Measurements from ENCODE around the gene CLPTM1L. TPM values are rescaled to one million over a fixed set of nuclear protein-coding genes. Genes with fewer than 3 reads are reported as not detected.

Gene CLPTM1L
- total and polyA plus RNA-seq, 9 of the 15 experiments (the other 6 are each of a cell fraction or from before 2014, with no cell fraction given): 3.5 to 217 (median 177) TPM

DNA sequence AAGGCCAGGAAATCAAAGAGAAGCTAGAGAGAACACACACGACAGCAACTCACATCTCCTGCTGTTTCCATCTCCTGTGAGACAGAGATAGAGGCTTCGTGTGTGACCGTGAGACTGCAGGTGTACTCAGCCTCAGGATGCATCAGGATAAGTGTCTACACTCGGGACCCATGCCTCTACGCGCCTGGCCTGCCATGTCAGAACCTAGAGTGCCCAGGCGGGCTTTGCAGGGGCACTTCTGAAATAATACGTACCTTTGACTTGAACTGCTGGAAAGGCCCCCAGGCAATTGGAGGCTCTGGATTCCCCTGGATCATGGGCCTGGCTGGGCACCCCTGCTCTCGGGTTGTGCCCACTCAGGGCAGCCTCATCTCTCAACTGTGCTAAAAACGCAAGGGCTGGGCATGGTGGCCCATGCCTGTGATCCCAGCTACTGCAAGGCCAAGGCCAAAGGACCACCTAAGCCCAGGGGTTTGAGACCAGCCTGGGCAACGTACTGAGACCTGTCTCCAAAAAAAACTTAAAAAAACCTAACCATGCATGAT is 13.0 kb downstream of the CLPTM1L start (continued):
- TF ChIP-seq, protein P1, sequence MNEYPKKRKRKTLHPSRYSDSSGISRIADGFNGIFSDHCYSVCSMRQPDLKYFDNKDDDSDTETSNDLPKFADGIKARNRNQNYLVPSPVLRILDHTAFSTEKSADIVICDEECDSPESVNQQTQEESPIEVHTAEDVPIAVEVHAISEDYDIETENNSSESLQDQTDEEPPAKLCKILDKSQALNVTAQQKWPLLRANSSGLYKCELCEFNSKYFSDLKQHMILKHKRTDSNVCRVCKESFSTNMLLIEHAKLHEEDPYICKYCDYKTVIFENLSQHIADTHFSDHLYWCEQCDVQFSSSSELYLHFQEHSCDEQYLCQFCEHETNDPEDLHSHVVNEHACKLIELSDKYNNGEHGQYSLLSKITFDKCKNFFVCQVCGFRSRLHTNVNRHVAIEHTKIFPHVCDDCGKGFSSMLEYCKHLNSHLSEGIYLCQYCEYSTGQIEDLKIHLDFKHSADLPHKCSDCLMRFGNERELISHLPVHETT (CRISPR knock-in tag; conservative IDR thresholded peaks at IDR 0.05 in 1 of 2, IDR thresholded peaks at IDR 0.05 in 1 of 2): no peak
- TF ChIP-seq FOS (IDR thresholded peaks at IDR 0.05; ENCODE audit: extremely low read depth, insufficient read length): no peak
- TF ChIP-seq, protein P2, sequence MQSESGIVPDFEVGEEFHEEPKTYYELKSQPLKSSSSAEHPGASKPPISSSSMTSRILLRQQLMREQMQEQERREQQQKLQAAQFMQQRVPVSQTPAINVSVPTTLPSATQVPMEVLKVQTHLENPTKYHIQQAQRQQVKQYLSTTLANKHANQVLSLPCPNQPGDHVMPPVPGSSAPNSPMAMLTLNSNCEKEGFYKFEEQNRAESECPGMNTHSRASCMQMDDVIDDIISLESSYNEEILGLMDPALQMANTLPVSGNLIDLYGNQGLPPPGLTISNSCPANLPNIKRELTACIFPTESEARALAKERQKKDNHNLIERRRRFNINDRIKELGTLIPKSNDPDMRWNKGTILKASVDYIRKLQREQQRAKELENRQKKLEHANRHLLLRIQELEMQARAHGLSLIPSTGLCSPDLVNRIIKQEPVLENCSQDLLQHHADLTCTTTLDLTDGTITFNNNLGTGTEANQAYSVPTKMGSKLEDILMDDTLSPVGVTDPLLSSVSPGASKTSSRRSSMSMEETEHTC (IDR thresholded peaks at IDR 0.05): no peak
- TF ChIP-seq, protein P3, sequence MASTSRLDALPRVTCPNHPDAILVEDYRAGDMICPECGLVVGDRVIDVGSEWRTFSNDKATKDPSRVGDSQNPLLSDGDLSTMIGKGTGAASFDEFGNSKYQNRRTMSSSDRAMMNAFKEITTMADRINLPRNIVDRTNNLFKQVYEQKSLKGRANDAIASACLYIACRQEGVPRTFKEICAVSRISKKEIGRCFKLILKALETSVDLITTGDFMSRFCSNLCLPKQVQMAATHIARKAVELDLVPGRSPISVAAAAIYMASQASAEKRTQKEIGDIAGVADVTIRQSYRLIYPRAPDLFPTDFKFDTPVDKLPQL (IDR thresholded peaks at IDR 0.05; ENCODE audit: extremely low read depth, insufficient read length): no peak

All from K562 (cell line).